Lower leg skin (tissue), 3 donors: ENCODE results near the gene CTNNA2.

Experiments used
- POLR2A ChIP-seq, 2 donors: fragments of 450-650 bp; IDR thresholded peaks; one replicate each; pipeline ENCODE4 v1.6.1; 2016 to 2017; ENCODE audit warnings: antibody characterized with exemption in 2 of 2, mild to moderate bottlenecking in 1 of 2, moderate library complexity in 1 of 2
- TF ChIP-seq, protein P1 (sequence below), 3 donors: fragments of 450-650 bp; IDR thresholded peaks; one replicate each; pipeline ENCODE4 v1.5.1; 2016; ENCODE audit warnings: antibody characterized with exemption in 3 of 3, mild to moderate bottlenecking in 3 of 3, moderate library complexity in 2 of 3

DNA sequence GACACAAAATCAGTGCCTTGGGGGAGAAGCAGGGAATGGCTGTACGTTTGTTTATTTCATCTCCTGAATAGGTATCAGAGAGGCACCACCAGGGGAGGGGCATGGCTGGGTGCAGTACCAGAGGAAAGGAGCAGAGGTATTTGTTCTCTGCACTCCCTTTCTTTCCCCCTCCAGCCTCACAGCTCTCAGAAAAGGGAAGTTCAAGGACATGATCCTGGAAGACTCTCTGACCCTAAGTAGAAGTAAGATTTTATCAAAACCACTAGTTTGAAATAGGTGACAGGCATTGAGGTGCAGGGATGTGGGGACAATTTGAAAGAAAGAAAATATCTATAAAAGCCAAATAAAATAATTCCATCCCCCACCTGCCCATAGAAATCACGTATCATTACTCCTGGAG is 655.2 kb downstream of the CTNNA2 start:
- TF ChIP-seq, protein P1, sequence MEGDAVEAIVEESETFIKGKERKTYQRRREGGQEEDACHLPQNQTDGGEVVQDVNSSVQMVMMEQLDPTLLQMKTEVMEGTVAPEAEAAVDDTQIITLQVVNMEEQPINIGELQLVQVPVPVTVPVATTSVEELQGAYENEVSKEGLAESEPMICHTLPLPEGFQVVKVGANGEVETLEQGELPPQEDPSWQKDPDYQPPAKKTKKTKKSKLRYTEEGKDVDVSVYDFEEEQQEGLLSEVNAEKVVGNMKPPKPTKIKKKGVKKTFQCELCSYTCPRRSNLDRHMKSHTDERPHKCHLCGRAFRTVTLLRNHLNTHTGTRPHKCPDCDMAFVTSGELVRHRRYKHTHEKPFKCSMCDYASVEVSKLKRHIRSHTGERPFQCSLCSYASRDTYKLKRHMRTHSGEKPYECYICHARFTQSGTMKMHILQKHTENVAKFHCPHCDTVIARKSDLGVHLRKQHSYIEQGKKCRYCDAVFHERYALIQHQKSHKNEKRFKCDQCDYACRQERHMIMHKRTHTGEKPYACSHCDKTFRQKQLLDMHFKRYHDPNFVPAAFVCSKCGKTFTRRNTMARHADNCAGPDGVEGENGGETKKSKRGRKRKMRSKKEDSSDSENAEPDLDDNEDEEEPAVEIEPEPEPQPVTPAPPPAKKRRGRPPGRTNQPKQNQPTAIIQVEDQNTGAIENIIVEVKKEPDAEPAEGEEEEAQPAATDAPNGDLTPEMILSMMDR (IDR thresholded peaks at IDR 0.05): no peak
- TF ChIP-seq POLR2A (IDR thresholded peaks at IDR 0.05): no peak
